CD4-positive, alpha-beta T cell treated with Interleukin-12 subunit alpha and Interleukin-12 subunit beta, for 1 hour (primary cell): Measurements from ENCODE around the gene ATP6V0E2.

Experiments
- DNase-seq: peaks from one replicate; pipeline ENCODE4 v3.0.0-alpha.2; 2020

ATP6V0E2 gene

DNA sequence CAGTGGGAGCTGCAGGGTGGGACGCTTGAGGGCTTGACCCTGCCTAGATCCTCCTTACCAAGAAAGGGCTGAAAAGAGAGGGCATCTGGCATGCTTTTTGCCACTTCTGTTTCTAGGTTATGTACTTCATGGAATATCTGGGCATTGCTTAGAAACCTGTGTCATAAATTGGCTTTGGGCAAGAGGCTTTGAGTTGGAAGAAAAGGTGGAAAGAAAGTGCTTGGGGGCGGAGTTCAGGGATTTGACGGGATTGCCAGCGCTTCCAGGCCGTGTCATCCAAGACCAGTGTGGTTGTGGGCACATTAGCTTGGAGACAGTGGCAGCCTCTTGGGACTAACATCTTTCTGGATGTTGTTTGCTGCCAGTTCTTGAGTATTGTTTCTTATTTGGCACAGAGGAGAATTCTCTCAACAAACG is 34.8 kb upstream of the ATP6V0E2 start:
- DNase-seq: no peak

DNA sequence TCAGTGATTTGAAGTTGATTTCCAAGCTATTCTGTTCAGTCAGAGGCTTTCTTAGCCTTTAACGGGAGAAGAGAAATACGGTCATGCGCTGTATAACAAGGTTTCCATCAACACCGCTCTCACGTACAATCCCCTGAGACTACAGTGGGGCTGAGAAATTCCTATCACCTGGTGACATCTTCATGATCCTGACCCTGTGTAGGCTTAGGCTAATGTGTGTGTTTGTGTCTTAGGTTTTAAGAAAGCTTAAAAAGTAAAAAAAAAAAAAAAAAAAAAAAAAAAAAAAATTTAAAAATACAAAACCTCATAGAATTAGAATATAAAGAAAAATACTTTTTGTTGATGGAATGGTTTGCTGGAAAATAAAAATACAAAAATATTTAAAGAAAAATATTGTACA is 33.8 kb upstream of the ATP6V0E2 start:
- DNase-seq: no peak

DNA sequence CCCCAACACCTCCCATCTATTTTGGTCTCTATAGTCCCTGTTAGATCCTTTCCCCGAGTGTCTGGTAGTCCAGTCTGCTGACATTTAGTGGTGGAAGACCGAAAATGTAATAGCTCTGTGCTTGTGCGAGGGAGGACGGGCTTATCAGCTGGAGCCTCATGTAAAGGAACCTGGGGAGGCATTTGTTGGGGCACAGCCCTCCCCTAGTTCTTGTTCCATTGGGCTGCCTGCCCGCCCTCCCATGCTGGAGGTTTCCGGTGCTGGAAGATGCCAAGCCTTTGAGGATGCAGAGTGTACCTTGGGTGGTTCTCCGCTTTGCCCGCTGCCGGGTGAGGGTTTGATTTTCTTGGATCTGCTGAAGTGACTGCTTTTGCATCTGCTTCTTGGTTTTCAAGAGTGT is 30.2 kb upstream of the ATP6V0E2 start:
- no peak for DNase-seq

DNA sequence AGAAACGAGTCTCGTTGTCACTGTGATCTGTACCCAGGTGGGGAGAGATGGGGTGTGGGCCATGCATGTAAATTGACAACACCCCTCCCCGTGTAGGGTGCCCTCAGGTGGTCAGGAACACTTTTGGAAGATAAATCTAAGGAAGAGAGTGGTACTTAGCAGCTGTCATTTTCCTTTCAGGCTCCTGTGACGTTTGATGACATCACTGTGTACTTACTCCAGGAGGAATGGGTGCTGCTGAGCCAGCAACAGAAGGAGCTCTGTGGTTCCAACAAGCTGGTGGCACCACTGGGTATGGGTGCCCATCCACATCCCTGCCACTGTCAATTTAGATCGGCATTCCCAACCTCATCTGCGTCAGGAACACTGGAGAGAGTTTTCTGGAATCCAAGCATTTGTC is 29.3 kb upstream of the ATP6V0E2 start:
- DNase-seq: no peak

DNA sequence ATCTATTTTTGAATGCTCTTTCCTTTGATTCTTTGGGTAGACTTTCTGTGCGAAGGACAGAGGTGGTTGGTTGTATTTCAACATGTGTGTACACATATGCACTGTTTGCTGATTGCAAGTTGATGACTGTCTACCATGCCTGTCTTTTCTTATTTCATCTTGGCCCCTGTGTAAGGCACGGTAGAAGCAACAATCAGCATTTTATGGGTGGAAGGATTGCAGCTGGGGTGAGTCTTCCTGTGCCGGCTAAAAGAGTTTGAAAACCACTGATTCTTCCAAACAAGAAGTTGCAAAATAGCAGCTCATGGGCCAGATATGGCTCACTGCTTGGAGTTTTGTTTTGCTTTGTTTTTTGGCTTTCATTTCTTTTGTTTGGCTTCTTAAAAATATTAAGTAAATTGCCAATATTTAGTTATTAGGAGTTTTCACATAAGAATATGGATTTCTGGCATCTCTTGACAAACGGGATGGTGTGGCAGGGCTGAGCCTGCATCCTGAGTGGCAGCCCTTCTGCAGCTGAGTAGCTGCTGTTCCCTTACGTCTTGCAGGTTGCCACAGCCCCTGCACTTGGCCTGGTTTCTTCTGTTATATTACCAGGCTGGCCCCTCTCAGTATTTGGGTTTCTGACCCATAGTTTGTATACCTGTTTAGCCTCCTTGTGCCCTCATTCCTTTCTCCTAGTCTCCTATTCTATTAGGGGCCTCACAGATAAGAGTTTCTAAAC is 28.4 kb upstream of the ATP6V0E2 start:
- DNase-seq: no peak

DNA sequence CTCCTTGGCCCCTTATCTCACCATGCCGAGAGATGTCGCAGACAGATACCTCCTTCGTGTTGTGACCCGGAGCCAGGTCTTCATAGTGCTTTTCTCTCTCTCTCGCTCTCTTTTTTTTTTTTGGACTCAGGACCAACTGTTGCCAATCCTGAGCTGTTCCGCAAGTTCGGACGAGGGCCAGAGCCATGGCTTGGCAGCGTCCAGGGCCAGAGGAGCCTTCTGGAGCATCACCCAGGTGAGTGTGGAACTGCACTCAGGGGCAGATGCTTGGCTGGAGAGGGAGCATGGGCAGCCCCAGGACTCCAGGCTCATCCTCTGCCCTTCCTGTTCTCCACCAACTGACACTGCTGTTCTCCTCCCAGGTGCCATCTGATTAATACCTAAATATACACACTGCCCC is 27.7 kb upstream of the ATP6V0E2 start:
- no peak for DNase-seq

DNA sequence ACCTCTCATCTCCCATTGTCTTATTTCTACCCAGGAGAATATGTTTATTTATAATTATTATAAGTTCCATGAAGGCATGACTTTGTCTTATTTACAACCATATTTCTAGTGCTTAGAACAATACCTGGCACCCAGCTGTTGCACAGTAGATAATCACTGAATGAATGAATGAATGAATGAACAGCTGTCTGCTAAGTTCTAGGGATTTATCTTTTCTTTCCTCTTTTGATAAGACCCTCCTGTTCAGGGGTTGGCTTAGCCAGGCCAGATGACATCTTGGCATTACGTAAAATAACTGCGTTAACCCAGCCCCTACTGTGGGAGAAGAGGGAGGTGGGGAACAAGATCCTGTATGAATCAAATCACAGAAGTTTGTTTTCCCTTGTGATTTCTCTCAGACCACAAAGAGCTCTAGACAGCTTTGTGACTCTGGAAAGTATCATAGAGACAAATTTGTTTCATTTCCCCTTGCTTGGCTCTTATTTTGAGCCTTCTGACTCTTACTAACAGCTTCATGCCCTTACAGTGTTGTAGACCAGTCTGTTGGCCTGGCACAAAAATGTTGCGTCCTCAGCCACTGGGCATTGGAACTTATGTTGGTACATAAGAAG is 27.2 kb upstream of the ATP6V0E2 start:
- DNase-seq: no peak

DNA sequence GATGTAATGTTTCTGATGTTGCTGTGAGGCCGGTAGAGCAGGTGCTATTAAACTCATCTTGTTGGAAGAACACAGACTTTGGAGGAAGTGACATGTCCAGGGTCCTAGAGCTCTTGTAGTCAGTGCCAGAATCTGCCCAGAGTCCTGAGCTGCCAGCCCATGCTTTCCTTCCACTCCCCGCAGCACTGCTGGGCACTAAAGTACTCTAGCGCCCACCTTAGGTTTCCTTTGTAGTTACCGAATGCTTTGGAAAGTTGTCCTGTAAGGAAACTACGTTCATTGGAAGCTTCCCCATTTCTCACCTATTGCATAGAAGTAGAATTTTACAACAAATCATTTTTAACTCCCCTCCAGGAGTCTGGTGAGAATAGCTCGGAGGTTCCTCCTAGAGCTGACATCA is 24.6 kb upstream of the ATP6V0E2 start:
- no peak for DNase-seq

DNA sequence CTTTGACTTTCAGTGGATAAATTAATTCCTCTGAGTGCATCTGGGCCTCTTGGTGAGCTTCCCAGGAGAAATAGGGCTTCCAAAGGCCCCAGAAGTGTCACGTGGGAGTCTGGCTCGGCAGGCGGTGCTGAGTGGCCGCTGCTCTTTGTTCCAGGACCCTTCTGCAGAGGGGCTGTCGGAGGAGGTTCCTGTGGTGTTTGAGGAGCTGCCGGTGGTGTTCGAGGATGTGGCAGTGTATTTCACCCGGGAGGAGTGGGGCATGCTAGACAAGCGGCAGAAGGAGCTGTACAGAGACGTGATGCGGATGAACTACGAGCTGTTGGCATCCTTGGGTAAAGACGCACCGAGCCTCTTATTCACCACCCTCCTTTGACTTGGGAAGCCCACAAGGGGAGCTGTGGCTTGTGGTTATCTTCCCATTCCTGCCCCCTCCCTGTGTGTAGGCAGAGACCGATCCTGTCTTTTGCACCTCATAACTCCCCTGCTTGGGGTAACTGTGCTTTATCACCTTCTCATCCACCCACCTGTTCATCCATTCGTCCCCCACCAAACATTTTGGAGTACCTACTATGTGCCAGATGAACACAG is 23.7 kb upstream of the ATP6V0E2 start:
- no peak for DNase-seq

DNA sequence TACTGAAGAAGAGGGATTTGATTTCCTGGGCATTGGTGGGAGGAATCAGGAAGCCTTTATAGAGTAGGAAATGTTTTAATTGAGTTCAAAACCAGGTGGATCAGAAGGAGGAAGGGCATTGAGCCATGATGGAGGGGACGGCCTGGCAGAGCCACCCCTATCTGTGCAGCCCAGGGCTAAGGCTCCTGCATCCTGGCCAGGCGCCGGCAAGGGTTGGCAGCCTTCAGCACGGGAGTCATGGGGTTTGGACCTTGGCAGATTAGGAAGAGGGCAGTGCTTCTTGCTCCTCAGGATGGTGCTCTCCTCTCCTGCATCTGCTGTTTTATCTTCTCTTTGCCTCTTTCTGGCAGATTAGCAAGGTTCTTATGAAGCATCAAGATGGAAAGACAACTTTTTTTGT is 23.1 kb upstream of the ATP6V0E2 start:
- no peak for DNase-seq

DNA sequence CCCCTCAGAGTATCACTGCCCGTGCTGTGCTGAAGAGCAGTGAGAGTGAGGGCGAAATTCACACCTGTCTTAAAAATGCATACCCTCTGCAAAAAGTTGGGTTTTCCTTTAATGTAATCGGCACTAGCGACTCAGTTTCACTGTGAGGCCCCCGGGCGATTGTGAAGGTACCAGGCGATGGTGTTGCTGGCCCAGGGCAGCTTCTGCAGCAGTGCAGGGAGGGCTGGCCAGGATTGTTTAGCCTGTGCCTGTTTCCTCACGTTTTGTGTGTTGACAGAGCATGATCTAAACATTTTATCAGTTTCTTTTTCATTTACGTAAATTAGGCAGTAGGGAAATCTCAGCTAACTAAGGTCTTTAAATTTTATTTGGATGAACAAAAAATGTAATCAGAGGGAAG is 22.3 kb upstream of the ATP6V0E2 start:
- DNase-seq: no peak

DNA sequence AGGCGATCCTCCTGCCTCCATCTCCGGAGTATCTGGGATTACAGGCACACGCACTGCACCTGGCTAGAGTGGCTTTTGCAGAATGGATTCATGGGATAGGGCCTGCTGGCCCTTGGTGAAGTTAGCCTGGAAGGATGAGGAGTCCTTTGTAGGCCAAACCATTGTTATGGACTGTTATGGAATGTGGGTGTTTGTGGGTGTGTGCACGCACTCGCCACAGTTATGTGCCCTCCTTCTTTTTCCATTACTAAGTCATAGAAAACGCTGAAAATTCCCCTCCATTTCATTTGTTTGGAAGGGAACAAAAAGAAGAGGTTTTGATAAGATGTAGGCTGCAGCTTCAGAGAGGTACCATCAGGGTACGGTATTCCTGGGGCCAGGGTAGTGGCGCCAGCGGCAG is 20.6 kb upstream of the ATP6V0E2 start:
- no peak for DNase-seq

DNA sequence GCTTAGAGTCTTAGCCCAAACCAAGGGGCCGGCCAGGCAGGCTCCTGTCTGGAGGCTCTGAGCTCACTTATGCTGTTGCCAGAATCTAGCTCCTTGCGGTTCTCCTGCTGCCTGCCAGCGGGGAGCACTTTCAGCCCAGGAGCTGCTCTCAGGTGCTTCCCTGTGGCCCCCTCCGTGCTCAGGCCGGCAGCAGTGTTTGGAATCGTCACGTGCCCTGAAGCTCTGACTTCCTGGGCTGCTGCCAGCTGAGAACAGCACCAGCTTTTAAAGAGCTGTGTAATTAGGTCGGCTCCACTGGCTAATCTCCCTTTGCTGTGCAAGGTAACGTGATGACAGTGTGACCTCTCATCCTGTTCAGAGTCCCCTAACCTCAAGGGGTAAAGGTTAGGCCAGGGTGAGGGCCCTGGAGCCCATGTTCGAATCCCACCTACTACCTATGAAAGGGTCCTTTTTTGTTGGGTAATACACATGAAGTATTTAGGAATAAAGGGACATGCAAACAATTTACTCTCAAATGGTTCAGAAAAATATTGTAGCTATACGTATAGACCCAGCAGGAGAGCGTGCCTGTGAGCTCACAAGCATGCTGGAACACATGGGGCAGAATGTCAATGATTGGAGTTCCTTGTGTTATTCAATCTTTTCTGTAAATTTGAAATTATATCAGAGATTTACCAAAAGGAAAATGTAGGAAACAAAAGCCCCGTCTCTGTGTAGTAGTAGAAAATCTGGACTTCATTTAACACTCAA is 19.0 kb upstream of the ATP6V0E2 start:
- peak; percentile 39 for DNase-seq

DNA sequence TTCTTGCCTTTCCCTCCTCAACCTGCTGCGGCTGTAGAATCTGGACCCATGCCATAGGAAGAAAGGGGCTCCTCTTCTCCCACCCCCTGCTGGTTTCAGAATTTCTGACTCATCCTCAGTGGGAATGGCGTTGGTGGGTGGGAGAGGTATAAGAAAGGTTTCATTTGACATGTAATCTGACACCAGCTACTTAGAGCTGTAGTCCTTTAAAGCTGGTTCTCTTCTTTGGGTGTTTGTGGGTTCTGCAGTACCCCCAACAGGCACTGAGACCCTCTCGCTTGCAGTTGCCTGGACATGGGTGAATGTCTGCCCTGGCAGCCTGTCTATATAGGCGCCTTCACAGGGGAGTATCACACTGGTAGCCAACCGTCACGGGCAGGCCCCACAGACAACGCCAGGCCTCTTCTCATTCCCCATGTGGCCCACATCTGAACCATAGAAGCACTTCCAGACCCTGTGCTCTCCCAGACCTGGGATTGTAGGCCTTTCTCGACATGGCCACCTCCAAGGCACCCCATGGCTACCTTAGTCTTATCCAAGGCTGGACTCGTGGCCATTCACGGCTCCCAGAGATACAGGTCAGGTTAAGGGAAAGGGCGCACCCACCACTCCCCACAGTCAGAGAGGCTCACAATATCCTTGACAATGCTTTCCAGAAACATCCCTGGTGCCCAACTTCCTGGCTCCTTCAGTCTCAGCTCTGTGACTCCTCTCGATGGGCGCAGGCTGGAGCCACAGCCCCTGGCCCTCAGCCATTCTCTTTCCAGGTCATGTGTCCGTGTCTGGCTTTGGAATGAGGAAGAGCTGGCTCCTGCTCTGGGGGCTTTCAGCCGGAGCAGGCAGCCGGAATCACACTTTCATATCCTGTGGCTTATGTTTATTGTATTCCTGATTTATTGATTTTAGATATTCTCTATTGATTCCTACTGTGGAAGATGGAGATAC is 18.1 kb upstream of the ATP6V0E2 start:
- DNase-seq: no peak

DNA sequence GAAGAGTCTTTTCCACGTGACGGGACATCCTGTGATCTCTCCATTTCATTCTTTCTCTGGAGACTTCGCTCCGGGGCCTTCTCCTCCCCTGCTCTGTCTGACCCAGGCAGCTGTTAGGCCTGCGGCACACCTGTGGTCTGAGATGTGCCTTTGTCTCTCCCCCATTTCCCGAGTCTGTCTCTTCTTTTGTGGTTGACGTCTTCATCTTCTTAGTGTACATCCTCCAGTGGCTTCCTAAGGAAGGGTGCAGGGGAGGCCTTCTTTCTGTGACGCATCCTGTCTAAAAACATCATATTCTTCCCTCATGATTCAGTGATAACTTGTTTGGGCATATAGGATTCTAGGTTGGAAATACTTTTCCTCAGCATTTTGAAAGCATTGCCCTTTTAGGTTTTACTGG is 17.2 kb upstream of the ATP6V0E2 start:
- DNase-seq: peak; percentile 41

DNA sequence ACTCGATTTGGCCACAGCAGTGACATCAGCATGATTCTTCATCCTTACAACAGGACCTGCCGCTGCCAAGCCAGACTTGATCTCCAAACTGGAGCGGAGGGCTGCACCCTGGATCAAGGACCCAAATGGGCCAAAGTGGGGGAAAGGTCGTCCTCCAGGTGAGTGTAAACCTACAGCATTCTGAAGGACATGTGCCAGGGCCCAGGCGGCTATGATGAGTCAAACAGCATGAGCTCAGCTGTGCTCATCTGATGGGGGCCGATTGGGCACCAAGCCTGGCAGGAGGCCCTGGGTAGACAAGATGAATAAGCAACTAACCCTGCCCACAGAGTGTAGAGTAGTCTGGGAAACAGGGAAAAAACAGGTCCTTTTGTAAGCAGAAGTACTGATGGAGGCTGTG is 14.4 kb upstream of the ATP6V0E2 start:
- DNase-seq: no peak

DNA sequence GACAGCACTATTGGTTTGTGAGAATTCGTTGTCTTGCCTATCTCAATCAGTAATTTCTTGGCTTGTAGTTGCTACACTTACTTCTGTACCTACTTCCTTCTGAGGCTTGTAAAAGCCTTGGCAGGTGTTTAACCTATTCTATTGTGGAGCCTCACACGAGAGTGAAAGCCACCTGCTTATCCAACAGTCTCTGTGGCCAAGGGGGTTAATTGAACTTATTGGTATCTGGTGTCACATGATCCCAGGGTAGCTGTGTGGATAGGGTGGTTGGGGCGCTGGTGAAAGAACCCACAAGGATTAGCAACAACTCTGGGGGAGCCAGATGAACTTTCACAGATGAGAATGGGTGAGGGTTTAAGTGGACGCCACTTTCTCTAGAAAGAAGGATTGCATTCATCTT is 13.9 kb upstream of the ATP6V0E2 start:
- no peak for DNase-seq

DNA sequence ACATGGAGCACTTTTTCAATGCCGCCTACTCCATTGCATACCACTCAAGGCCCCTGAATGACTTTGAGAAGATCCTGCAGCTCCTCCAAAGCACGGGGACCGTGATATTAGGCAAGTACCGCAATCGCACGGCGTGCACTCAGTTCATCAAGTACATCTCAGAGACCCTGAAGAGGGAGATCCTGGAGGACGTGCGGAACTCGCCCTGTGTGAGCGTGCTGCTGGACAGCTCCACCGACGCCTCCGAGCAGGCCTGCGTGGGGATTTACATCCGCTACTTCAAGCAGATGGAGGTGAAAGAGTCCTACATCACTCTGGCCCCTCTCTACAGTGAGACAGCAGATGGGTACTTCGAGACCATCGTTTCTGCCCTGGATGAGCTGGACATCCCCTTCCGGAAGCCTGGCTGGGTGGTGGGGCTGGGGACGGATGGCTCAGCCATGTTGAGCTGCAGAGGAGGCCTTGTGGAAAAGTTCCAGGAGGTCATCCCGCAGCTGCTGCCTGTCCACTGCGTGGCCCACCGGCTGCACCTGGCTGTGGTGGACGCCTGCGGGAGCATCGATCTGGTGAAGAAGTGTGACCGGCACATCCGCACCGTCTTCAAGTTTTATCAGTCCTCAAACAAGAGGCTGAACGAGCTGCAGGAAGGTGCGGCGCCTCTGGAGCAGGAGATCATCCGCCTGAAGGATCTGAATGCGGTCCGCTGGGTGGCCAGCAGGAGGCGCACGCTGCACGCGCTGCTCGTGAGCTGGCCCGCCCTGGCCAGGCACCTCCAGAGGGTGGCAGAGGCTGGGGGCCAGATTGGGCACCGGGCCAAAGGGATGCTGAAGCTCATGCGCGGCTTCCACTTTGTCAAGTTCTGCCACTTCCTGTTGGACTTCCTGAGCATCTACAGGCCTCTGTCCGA is 12.7 kb upstream of the ATP6V0E2 start:
- DNase-seq: no peak

DNA sequence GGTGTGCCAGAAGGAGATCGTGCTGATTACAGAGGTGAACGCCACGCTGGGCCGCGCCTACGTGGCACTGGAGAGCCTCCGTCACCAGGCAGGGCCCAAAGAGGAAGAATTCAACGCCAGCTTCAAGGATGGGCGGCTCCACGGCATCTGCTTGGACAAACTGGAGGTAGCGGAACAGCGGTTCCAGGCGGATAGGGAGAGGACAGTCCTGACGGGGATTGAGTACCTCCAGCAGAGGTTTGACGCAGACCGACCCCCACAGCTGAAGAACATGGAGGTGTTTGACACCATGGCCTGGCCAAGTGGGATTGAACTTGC is 12.1 kb upstream of the ATP6V0E2 start:
- no peak for DNase-seq

DNA sequence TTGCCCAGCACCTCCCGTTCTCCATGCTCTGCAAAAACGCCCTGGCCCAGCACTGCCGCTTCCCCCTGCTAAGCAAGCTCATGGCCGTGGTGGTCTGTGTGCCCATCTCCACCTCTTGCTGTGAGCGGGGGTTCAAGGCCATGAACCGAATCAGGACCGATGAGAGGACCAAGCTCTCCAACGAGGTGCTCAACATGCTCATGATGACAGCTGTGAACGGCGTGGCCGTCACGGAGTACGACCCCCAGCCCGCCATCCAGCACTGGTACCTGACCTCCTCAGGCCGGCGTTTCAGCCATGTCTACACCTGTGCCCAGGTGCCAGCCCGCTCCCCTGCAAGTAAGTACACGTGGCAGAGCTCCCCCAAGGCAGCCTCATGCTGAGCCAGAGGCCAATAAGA is 11.6 kb upstream of the ATP6V0E2 start:
- no peak for DNase-seq

DNA sequence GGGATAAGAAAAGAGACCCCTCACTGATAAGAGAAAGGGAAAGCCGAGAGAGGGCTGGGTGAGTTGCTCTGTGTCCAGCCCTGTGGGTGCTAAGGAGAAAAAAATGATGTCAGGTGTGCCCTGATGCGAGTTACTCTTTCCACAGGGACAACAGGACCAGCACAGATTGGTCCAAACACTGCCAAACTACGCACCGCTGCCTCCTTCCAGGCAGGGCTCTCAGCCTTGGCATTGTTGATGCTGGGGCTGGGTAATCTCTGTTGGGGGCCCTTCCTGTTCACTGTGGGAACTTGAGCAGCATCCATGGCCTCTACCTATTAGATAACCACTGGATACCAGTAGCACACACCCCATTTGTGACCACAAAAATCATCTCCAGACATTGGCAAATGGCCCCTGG is 10.3 kb upstream of the ATP6V0E2 start:
- DNase-seq: no peak

DNA sequence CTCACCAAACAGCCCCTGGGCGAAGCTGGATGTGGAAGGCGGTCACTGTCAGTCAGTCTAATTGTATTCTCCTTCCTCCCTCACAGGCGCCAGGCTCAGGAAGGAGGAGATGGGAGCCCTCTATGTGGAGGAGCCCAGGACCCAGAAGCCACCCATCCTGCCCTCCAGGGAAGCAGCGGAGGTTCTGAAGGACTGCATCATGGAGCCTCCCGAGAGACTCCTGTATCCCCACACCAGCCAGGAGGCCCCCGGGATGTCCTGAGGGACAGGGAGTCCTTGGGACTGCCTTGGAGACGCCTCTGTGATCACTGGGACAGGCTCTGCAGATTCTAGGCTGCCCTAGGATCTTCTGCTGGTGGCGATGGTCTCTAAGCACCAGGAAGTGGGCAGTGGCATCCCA is 9.7 kb upstream of the ATP6V0E2 start:
- DNase-seq: no peak
